ENCODE data around the gene PSMF1. TPM values are rescaled to one million over a fixed set of nuclear protein-coding genes. Genes with fewer than 3 reads are reported as not detected.

PSMF1 gene
- polyA plus RNA-seq, 10 donors = 78.2 to 123 (median 98.1) TPM

- no peak for DNase-seq
Measured at GRCh38 chr20:1187605-1188171, 69.3 kb downstream of the PSMF1 start.

GRCh38 chr20:1188347-1188746, 69.9 kb downstream of the PSMF1 start:
- no peak for DNase-seq

GRCh38 chr20:1189827-1190226, 71.4 kb downstream of the PSMF1 start:
- DNase-seq = no peak

GRCh38 chr20:1190847-1191246, 72.4 kb downstream of the PSMF1 start:
- DNase-seq = no peak

GRCh38 chr20:1191299-1191698, 72.9 kb downstream of the PSMF1 start:
- DNase-seq = no peak

GRCh38 chr20:1195226-1195625, 76.8 kb downstream of the PSMF1 start:
- no peak for DNase-seq

- DNase-seq = no peak
Measured at GRCh38 chr20:1196634-1197033, 78.2 kb downstream of the PSMF1 start.

- DNase-seq = no peak
Measured at GRCh38 chr20:1197801-1198200, 79.4 kb downstream of the PSMF1 start.

GRCh38 chr20:1198751-1199150, 80.3 kb downstream of the PSMF1 start:
- no peak for DNase-seq

- no peak for DNase-seq
Measured at GRCh38 chr20:1199212-1199873, 80.9 kb downstream of the PSMF1 start.

GRCh38 chr20:1199964-1200363, 81.6 kb downstream of the PSMF1 start:
- DNase-seq = no peak

GRCh38 chr20:1202762-1203504, 84.5 kb downstream of the PSMF1 start, which contains the start of gene C20orf202:
TSS of gene C20orf202 (plus strand) at chr20:1203454. CDS start at chr20:1203586, 132 bp downstream.
- no peak for DNase-seq

GRCh38 chr20:1203630-1204029, 85.2 kb downstream of the PSMF1 start:
- no peak for DNase-seq

GRCh38 chr20:1204113-1204512, 85.7 kb downstream of the PSMF1 start:
- DNase-seq = no peak

- DNase-seq = no peak
Measured at GRCh38 chr20:1204576-1204975, 86.2 kb downstream of the PSMF1 start.

GRCh38 chr20:1205802-1206201, 87.4 kb downstream of the PSMF1 start:
- DNase-seq = no peak

- DNase-seq = no peak
Measured at GRCh38 chr20:1206366-1207148, 88.2 kb downstream of the PSMF1 start.

GRCh38 chr20:1207293-1207878, 89.0 kb downstream of the PSMF1 start:
- no peak for DNase-seq

- DNase-seq = no peak
Measured at GRCh38 chr20:1209447-1210387, 91.3 kb downstream of the PSMF1 start.

- no peak for DNase-seq
Measured at GRCh38 chr20:1210501-1210900, 92.1 kb downstream of the PSMF1 start.

GRCh38 chr20:1212023-1212422, 93.6 kb downstream of the PSMF1 start:
- DNase-seq = no peak

All from muscle of back (tissue), 11 donors.